ENCODE data around the gene MTG2.

DNA sequence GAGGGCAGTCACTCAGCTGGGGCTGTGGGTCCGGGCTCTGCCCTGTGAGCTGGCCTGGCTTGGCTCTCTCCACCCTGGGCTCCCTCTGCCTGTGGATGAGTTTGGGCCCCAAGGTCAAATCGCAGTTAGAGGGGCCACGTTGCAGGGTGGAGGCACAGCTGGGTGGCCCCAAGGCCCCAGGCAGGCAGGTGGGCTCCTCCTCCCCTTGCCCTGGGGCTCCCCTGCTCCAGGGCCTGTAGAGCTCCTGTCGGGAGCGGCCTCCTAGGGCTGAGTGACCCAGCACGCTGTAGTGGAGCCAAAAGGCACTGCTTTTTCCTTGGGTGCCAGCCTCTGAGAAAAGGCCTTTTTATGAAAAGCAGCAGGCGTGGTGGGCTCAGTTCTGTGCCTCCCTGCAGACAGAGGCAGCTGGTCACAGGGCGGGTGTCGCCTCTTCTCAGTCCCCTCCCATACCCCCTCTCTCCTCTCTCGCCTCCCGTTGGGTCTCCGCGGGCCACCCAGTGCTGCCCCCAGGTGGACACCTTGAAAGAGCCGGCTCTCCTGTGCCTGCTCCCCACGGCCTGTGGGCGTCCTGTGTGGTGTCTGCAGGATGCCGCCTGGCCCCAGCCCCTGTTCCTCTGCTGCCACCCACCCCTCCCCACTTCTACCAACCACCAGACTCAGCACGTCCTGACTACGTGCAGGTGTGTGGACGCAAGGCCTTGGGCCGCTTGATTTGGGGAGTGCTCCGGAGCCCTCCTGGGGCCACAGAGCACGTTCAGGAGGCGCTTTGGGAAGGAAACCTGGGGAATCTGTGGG, 26.0 kb upstream of the MTG2 start:
- TF ChIP-seq, protein P1, sequence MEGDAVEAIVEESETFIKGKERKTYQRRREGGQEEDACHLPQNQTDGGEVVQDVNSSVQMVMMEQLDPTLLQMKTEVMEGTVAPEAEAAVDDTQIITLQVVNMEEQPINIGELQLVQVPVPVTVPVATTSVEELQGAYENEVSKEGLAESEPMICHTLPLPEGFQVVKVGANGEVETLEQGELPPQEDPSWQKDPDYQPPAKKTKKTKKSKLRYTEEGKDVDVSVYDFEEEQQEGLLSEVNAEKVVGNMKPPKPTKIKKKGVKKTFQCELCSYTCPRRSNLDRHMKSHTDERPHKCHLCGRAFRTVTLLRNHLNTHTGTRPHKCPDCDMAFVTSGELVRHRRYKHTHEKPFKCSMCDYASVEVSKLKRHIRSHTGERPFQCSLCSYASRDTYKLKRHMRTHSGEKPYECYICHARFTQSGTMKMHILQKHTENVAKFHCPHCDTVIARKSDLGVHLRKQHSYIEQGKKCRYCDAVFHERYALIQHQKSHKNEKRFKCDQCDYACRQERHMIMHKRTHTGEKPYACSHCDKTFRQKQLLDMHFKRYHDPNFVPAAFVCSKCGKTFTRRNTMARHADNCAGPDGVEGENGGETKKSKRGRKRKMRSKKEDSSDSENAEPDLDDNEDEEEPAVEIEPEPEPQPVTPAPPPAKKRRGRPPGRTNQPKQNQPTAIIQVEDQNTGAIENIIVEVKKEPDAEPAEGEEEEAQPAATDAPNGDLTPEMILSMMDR (conservative IDR thresholded peaks at IDR 0.05; ENCODE audit: low read depth in 2 of 2), result peak; percentile 69 to 78
- no peak for TF ChIP-seq CREB1 (CRISPR knock-in tag; IDR thresholded peaks at IDR 0.05; ENCODE audit: low read depth)
- no peak for TF ChIP-seq EZH2 (IDR thresholded peaks at IDR 0.05; ENCODE audit: low read depth, unreplicated experiment)

All from GM23338 (cell line).